Stimulated activated CD8-positive, alpha-beta memory T cell treated with anti-CD3 and anti-CD28 coated beads, Interleukin-12 subunit alpha, Interleukin-12 subunit beta, amount 100 ng/mL, for 4 hours (primary cell): Measurements from ENCODE around the gene SLC24A3.

Source experiments
- DNase-seq: peaks from one replicate; pipeline ENCODE4 v3.0.0-alpha.2; 2020; ENCODE audit warnings: low read depth

Gene SLC24A3

GRCh38 chr20:19426356-19426755 is 213.9 kb downstream of the SLC24A3 start:
- no peak for DNase-seq

GRCh38 chr20:19427480-19427879 is 215.0 kb downstream of the SLC24A3 start:
- no peak for DNase-seq

- no peak for DNase-seq
Measured at GRCh38 chr20:19427913-19428312, 215.5 kb downstream of the SLC24A3 start.

- no peak for DNase-seq
Measured at GRCh38 chr20:19428324-19428723, 215.9 kb downstream of the SLC24A3 start.

GRCh38 chr20:19429538-19429937 is 217.1 kb downstream of the SLC24A3 start:
- DNase-seq, result no peak

- DNase-seq, result no peak
Measured at GRCh38 chr20:19430641-19431315, 218.3 kb downstream of the SLC24A3 start.

GRCh38 chr20:19431316-19431700 is 218.9 kb downstream of the SLC24A3 start:
- no peak for DNase-seq

- no peak for DNase-seq
Measured at GRCh38 chr20:19431906-19432305, 219.5 kb downstream of the SLC24A3 start.

- no peak for DNase-seq
Measured at GRCh38 chr20:19433371-19434350, 221.2 kb downstream of the SLC24A3 start.

GRCh38 chr20:19435316-19435715 is 222.9 kb downstream of the SLC24A3 start:
- no peak for DNase-seq

GRCh38 chr20:19435821-19436220 is 223.4 kb downstream of the SLC24A3 start:
- DNase-seq, result no peak

GRCh38 chr20:19438488-19438887 is 226.0 kb downstream of the SLC24A3 start:
- DNase-seq, result no peak

GRCh38 chr20:19440660-19441527 is 228.5 kb downstream of the SLC24A3 start:
- DNase-seq, result no peak

- no peak for DNase-seq
Measured at GRCh38 chr20:19446246-19446645, 233.8 kb downstream of the SLC24A3 start.

- DNase-seq, result no peak
Measured at GRCh38 chr20:19448632-19449031, 236.2 kb downstream of the SLC24A3 start.

GRCh38 chr20:19449051-19449450 is 236.6 kb downstream of the SLC24A3 start:
- DNase-seq, result no peak

GRCh38 chr20:19451231-19451922 is 238.9 kb downstream of the SLC24A3 start:
- DNase-seq, result no peak

- no peak for DNase-seq
Measured at GRCh38 chr20:19451923-19452295, 239.5 kb downstream of the SLC24A3 start.

- no peak for DNase-seq
Measured at GRCh38 chr20:19453410-19453809, 241.0 kb downstream of the SLC24A3 start.

GRCh38 chr20:19453862-19454261 is 241.4 kb downstream of the SLC24A3 start:
- no peak for DNase-seq

GRCh38 chr20:19456595-19457395 is 244.4 kb downstream of the SLC24A3 start:
- DNase-seq, result no peak
